Left lung (tissue), 10 donors: Measurements from ENCODE around the gene BCS1L. TPM values are rescaled to one million over a fixed set of nuclear protein-coding genes. Genes with fewer than 3 reads are reported as not detected.

ENCODE experiments used
- ATAC-seq: fragments of 200-7000 bp; cut with Tn5 transposase; one replicate; pipeline ENCODE4 v1.9.1; 2020; ENCODE audit warnings: moderate library complexity
- DNase-seq, 4 donors: peaks; one replicate each; pipeline ENCODE4 v3.0.0-alpha.2; 2013 to 2020
- H3K27ac ChIP-seq, 2 donors: fragments of 200-600 bp; sonication (generic) in 1 of 2; one replicate each; pipeline versions ENCODE4 v1.5.0 to v1.8.0; 2020 to 2021
- H3K27me3 ChIP-seq, 2 donors: fragments of 200-600 bp; sonication (generic) in 1 of 2; one replicate each; pipeline versions ENCODE4 v1.5.0 to v1.8.0; 2020 to 2021
- H3K36me3 ChIP-seq, 2 donors: fragments of 200-600 bp; sonication (generic) in 1 of 2; one replicate each; pipeline versions ENCODE4 v1.5.0 to v1.8.0; 2020 to 2021
- H3K4me1 ChIP-seq, 2 donors: fragments of 200-600 bp; one replicate each; pipeline ENCODE4 v1.8.0; 2021
- H3K4me3 ChIP-seq, 2 donors: fragments of 200-600 bp; sonication (generic) in 1 of 2; one replicate each; pipeline versions ENCODE4 v1.5.0 to v1.8.0; 2020 to 2021; ENCODE audit warnings: mild to moderate bottlenecking in 1 of 2
- H3K9me3 ChIP-seq, 2 donors: fragments of 200-600 bp; sonication (generic) in 1 of 2; one replicate each; pipeline versions ENCODE4 v1.5.0 to v1.8.0; 2020 to 2021
- CTCF ChIP-seq, 2 donors: fragments of 200-600 bp; sonication (generic) in 1 of 2; IDR thresholded peaks; one replicate each; pipeline versions ENCODE4 v1.5.0 to v1.8.0; 2021; ENCODE audit warnings: antibody characterized with exemption in 2 of 2
- intact Hi-C, 2 donors: fragments of 100-400 bp; cut with DNase I; formaldehyde crosslinking; loops; one replicate each; pipeline versions ENCODE4 v1.11.2 to v1.14.2; 2022
- polyA plus RNA-seq, 6 donors: library from polyadenylated mRNA; unstranded; fragments of 120-200 nt; gene quantifications; one replicate each; pipeline ENCODE4 v1.2.1, GENCODE V29; 2013; ENCODE audit not compliant: insufficient read length in 6 of 6
- total RNA-seq, 2 donors: library from RNA; stranded (reverse); fragmentation: NEBNext Ultra II Directional; extraction: Animal tissue kit (Norgen Biotek cat#: 25700); gene quantifications; one replicate each; pipeline ENCODE4 v1.2.1, GENCODE V29; 2021
- donor health status: DM: no; HTN: yes; CAD: no.
- donor health status: DM: no; HTN: no; CAD: no.

Gene BCS1L
- total and polyA plus RNA-seq, 8 donors, result 27.1 to 59.6 (median 53.2) TPM

DNA sequence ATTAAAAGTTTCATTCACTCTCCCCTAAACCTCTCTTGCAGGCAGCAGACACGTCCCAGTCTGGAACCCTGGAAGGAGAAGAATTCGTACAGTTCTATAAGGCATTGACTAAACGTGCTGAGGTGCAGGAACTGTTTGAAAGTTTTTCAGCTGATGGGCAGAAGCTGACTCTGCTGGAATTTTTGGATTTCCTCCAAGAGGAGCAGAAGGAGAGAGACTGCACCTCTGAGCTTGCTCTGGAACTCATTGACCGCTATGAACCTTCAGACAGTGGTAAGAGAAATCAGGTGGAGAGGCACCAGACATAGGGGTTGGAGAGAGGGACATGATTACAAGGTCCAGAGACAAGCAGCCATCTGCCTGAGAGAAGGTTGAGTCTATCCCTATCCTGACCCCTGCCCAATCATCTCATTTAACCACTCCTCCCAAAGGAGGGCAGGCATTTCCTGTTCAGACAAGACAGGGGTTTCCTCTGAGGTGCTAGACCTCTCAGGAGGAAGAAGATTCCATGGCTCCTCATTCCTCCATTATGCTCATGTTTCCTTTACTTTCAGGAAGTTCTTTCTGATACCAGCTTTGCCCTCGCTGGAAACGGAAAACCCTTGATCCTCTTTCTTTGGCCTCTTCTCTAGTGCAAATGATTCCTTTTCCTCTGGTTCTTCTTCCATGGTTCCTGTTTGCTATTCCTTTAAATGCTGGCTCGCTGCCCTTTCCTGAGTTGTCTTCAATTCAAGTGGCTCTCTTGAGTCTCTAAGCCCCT is 36.7 kb upstream of the BCS1L start:
- no peaks in the 10 kb centered on the region for H3K36me3 ChIP-seq
- no peaks in the 10 kb centered on the region for H3K27me3 ChIP-seq
- TF ChIP-seq CTCF (IDR thresholded peaks at IDR 0.05), result no peak
- H3K4me3 ChIP-seq, result no peak overlapping the region
- intact Hi-C loops, result no loop called here
- no peaks in the 10 kb centered on the region for H3K9me3 ChIP-seq
- DNase-seq (no peak), ATAC-seq (no peak)
- H3K4me1 ChIP-seq, result peaks cover 3 to 4% of the 10 kb centered on the region in 2 donors
- peak overlapping the region in 1 of 2 donors; percentile 2 for H3K27ac ChIP-seq

GRCh38 chr2:218623366-218623705 is 36.1 kb upstream of the BCS1L start:
- Histone ChIP-seq H3K9me3 (no peaks in the 10 kb centered on the region), H3K4me3 (no peak overlapping the region), H3K27ac (peak overlapping the region in 1 of 2 donors; percentile 2), H3K4me1 (peaks cover 3 to 4% of the 10 kb centered on the region in 2 donors), H3K36me3 (no peaks in the 10 kb centered on the region), H3K27me3 (no peaks in the 10 kb centered on the region)
- DNase-seq (no peak), ATAC-seq (no peak)
- intact Hi-C loops, result no loop called here
- TF ChIP-seq CTCF (IDR thresholded peaks at IDR 0.05), result no peak

DNA sequence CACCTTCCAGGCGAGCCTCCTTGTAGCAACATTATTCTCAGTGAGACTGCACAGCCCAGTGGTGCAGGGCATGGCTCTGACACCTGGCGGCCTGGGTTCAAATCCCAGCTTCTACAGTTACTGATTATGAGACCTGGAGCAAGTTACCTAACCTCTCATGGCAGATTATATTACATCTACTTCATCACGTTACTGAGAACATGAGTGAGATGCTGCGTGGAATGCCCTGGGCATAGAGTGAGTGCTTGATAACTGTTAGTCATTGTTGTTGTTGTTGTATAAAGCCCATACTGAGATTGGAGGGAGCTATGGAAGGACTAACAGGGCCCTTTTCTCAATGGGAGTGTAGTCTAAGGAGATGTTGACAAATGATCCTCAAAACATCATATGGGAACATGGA is 33.1 kb upstream of the BCS1L start:
- intact Hi-C loops, result no loop called here
- Histone ChIP-seq H3K36me3 (no peaks in the 10 kb centered on the region), H3K27me3 (no peaks in the 10 kb centered on the region), H3K4me1 (peaks cover 3 to 4% of the 10 kb centered on the region in 2 donors), H3K27ac (no peak overlapping the region), H3K9me3 (no peaks in the 10 kb centered on the region), H3K4me3 (no peak overlapping the region)
- TF ChIP-seq CTCF (IDR thresholded peaks at IDR 0.05), result no peak
- no peak for DNase-seq
- ATAC-seq, result no peak

DNA sequence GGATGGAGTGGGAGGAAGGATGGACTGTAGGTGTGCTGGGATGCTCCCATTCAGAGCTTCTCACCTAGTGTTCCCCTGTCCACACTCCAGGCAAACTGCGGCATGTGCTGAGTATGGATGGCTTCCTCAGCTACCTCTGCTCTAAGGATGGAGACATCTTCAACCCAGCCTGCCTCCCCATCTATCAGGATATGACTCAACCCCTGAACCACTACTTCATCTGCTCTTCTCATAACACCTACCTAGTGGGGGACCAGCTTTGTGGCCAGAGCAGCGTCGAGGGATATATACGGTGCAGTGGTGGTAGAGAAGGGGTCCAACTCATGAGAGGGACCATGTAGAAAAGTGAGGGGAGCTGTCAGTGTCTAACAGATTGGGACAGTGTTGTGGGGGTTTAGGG is 31.5 kb upstream of the BCS1L start:
- Histone ChIP-seq H3K27me3 (no peaks in the 10 kb centered on the region), H3K9me3 (no peaks in the 10 kb centered on the region), H3K4me1 (no peaks in the 10 kb centered on the region), H3K4me3 (no peak overlapping the region), H3K36me3 (peaks cover 0 to 1% of the 10 kb centered on the region in 2 donors), H3K27ac (no peak overlapping the region)
- intact Hi-C loops, result no loop called here
- no peak for TF ChIP-seq CTCF (IDR thresholded peaks at IDR 0.05)
- DNase-seq (no peak), ATAC-seq (no peak)

DNA sequence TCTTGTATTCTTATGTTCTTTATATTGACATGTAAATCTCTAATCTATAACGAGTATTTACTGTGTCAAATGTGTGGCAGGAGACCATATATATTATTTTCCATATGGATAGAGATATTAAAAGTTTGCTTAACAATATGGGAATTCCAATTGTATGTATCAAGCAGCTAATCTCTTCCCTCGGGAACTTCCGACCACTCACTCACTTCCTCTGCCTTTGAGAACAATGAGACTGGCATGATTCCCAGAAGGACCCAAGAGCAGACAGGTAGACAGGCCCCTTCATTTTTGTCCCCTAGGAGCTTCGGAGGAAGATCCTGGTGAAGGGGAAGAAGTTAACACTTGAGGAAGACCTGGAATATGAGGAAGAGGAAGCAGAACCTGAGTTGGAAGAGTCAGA is 27.6 kb upstream of the BCS1L start:
- peak overlapping the region in 1 of 2 donors; percentile 23 for H3K27ac ChIP-seq
- no peaks in the 10 kb centered on the region for H3K9me3 ChIP-seq
- no peak for ATAC-seq
- intact Hi-C loops, result no loop called here
- no peak overlapping the region for H3K4me3 ChIP-seq
- H3K4me1 ChIP-seq, result no peaks in the 10 kb centered on the region
- H3K36me3 ChIP-seq, result peaks cover 0 to 40% of the 10 kb centered on the region in 2 donors
- DNase-seq, result no peak
- TF ChIP-seq CTCF (IDR thresholded peaks at IDR 0.05), result no peak
- H3K27me3 ChIP-seq, result no peaks in the 10 kb centered on the region
